ENCODE data around the gene STAG1. TPM values are rescaled to one million over a fixed set of nuclear protein-coding genes. Genes with fewer than 3 reads are reported as not detected.
A peak's percentile ranks its signal among the peaks of the same experiment; 100 is the strongest.
"Not testable (repeated sequence)": the region's sequence is repeated elsewhere in the genome, so short reads cannot be mapped to it uniquely, and the experiment has no call there.

STAG1 gene
- total RNA-seq, 1 experiment from 2014 or later, result 50.6 TPM

DNA sequence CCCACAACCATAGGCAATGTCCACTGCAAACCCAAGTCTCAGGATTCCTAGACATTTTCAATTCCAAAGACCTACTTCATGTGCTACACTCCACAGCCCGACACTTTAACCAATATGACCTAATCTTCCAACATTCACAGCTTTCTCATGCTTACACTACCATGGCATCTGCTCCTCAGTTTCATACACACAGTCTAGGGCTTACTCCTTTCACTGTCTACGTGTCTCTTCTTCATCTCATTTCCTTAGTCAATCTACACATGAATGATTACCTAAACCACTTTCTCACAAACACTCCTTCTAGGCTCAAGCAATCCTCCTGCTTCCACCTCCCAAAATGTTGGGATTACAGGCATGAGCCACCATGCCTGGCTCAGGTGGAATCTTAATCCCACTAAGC, 106.3 kb downstream of the STAG1 start:
- no peak for DNase-seq (ENCODE audit: low spot score)

DNA sequence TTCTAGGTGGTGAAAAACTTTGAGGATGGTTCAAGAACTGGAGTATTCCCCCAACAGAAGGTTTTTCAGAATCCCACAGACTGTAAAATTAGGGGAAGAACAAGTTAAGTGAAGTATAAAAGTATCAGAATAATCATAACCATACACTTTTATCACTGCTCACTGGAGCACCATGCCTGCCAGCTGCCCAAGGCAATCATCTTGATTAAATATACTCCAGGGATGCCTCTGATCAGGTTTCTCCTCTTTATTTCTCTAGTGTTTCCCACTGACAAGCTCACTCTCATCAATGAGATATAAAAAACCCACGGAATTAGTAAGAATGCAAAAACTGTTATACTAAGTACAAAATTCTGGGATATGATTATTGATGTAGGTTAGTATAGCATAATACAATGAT, 108.0 kb downstream of the STAG1 start:
- no peak for DNase-seq (ENCODE audit: low spot score)

DNA sequence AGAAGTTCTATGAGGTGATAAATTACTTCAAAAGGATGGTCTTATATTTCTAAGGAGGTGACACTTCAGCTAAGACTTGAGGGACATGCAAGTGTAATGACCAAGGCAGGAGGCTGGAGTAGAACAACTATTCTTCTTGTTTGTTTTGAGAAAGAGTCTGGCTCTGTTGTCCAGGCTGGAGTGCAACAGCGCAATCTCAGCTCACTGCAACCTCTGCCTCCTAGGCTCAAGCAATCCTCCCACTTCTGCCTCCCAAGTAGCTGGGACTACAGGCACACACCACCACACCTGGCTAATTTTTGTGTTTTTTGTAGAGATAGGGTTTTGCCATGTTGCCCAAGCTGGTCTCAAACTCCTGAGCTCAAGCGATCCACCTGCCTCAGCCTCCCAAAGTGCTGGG, 108.8 kb downstream of the STAG1 start:
- not testable (repeated sequence) for DNase-seq (ENCODE audit: low spot score)

DNA sequence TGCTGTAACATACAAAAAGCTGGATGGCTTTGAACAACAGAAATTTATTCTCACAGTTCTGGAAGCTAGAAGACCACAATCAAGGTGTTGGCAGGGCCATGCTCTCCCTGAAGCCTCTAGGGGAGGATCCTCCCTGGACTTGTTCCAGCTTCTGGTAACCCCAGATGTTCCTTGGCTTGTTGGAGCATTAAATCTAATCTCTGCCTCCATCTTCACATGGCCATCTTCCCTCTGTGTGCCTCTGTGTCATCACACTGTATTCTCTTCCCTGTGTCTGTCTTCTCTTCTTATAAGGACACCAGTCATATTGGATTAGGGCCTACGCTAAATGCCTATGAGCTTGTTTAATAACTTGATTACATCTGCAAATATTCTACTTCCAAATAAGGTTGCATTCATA, 109.5 kb downstream of the STAG1 start:
- DNase-seq (ENCODE audit: low spot score), result no peak

DNA sequence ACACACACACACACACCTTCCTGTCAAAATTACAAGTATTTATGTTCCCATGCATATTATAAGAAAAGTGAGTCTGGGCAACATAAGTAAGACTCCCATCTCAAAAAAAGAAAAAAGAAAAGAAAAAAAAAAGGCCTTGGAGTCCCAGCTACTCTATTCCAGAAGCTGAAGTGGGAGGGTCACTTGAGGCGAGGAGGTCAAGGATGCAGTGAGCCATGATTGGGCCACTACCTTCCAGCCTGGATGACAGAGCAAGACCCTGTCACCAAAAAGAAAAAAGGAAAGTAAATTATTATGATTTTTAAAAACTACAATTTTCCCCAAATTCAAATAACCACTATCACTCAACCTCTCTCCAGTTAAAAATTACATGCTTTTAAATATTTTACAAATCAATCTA, 113.1 kb downstream of the STAG1 start:
- DNase-seq (ENCODE audit: low spot score), result no peak

DNA sequence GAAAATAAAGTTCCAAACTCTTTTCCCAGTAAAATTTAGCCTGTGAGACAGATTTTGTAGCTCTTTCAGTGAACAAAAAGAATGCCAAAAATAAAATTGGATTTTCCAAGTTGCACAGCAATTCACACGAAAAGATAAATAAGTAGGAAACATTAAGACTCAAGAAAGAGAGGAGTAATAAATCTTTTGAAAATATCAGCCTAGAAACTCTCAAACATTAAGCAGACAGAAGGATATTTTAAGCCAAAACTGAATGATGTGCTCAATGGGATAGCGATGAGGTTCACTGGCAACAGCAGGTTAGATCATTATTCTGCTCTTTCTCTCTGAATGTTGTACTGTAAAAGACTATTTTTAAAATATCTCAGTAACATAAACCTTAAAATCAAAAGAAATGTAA, 115.0 kb downstream of the STAG1 start:
- DNase-seq (ENCODE audit: low spot score), result no peak

DNA sequence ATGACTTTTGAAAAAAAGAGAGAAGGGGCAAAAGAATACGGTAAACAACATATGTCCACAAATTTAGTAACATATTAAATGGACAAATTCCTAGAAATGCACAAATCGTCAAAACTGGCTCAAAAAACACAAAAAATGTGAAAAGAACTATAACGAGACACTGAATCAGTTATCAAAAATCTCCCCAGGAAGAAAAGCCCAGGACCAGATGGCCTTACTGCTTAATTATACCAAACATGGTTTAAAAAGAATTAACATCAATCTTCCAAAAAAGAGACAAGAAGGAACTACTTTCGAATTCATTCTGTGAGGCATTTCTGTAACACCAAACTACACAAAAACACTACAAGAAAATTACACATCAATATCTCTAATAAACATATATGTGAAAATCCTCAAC, 117.4 kb downstream of the STAG1 start:
- DNase-seq (ENCODE audit: low spot score), result no peak

DNA sequence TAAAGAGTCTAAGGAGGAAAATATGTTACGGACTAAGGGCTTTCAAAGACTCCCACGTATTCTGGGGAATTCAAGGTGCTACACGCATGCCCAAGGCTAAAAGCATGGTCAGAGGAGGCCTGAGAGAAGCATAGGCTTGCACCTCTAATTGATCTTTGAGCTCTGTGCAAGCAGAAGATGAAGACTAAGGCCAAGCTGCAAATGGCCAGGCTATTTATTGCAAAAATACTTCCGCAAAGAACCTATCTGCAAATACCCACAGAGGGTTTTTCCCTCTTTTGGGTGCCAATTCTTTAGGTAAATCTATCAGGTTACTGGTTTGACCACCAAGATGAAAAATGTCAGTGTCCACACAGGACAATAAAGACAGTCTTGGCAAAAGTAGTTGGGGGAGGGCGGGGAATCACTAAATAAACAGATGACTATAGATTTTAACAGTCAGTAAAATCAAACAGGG, 119.5 kb downstream of the STAG1 start:
- no peak for DNase-seq (ENCODE audit: low spot score)

DNA sequence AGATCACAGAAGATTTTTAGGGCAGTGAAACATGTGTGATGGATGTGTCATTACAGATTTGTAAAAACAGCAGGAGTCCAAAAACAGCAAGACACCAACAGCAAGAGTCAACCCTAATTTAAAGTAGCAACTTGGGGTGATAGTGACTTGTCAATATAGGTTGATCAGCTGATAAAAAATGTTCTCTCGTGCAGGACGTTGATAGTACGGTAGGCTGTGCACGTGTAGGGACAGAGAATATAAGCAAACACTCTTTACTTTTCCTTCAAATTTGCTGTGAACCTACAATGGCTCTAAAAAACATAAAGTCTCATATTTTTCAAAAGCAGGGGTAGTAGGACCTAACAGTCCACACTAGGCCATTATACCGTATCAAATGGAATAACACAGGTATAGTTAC, 120.8 kb downstream of the STAG1 start:
- DNase-seq (ENCODE audit: low spot score), result no peak

DNA sequence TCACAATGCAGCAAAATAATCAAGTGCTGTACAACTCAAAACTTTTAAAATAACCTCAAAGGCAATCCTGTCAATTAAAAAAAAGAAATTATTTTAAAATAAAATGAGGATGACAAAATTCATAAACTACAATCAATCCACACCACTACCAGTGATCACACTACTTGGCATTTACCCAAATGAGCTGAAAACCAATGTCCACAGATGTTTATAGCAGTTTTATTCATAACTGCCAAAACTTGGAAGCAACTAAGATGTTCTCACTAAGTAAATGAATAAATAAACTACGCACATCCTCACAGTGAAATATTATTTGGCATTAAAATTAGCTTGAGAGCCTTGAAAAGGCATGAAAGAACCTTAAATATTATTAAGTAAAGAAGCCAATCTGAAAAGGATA, 121.3 kb downstream of the STAG1 start:
- DNase-seq (ENCODE audit: low spot score), result no peak

DNA sequence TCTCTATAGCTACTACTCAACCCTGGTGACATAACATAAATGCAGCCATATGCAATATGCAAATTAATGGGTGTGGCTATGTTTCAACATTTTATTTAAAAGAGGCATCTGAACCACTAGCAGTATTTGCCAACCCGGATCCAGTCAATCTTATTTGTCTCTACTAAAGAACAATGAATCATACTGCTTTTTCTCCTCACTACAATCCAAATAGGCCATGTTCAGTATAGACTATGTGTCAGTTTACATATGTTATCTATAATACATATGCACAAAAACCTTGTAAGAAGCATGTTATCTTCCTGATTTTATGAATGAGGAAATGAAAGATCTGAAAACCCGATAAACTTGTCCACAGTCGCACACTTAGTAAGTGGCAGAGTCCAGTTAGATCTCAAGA, 125.7 kb downstream of the STAG1 start:
- DNase-seq (ENCODE audit: low spot score), result no peak

DNA sequence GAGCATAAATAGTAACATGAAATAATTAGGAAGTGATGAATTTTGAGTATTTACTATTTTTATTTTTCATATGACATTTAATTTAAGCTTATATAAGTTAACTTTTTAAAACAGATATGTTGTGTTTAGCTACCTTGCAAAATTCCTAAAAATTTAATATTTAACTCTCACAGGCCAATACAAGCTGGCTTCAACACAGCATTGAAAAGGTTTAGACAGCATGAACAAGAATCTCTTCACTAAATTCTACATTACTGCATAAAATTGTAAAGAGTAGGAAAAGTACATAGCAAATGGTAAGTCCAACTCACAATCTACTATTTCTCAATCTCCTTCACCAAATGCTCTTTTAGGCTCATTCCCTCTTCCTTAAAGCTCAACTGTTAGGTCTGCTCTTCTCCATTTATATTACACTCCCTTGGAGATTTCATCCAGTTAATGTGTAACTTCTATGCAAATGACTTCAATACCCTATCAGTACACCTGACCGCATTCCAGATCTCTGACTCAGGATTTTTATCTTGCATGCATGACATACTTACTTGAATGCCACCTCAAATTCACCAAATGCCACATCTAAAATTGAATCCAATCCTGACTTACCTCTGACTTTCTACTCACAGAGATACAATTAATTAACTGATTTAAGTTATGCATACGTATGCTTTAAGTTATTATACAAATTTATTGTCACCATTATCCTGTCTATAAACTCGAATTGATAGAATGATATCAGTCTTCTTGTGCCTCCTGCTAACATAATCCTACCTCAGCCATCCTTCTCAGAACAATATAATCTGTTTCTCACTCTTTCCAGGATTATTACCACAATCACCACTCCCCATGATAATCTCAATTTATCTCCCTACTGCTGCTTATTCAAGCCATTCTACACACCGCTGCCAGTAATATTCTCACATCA, 127.0 kb downstream of the STAG1 start:
- peak; percentile 73 for DNase-seq (ENCODE audit: low spot score)

DNA sequence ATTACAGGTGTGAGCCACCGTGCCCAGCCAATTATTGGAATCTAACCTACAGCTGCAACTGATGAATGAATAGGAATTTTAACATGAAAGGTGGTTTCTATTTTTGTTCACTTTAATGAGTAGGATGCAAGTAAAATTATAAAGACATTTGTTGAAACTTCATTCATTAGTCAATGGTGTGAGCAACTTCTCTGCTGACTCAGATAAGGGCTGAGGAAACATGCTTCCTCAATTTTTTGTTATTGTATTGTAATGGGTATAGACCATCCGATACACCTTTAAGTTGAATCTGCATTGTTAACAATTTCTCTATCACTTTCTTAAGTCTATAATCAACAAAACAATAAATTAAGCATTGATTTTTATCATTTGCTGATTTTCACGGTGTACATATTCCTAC, 127.8 kb downstream of the STAG1 start:
- no peak for DNase-seq (ENCODE audit: low spot score)

DNA sequence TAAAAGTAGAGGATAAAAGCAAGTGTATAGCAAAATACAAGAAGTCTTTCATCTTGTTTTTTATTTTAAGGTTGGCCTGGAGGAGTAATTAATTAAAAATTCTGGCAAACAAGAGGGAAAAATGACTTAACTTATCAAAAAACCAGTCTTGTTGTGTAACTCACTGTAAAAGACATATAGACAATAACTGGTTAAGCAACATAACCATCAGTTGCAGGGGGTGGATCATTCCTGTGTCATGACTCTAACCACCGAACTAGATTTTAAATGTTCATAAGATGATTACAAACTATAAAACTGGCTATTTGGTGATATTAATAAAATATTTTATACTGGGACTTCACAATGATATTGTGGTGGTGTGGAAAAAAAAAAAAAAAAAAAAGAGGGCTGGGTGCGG, 130.6 kb downstream of the STAG1 start:
- DNase-seq (ENCODE audit: low spot score), result no peak

DNA sequence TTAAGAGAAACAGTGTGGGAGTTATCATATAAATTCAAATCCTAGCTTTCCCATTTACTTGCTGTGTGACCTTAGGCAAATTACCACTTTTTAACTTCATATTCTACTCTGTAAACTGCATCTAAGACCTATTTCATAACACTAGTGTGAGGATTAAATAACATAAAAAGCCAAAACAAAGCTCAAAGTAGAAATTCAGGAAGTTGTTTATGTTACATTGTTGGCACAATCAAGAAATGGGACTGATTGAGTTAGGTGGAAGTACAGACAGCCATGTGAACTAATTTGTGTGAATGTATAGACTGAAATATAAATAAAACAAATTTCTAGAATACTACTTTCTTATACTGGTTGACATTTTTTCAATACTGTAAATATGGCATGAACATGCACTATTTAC, 131.7 kb downstream of the STAG1 start:
- DNase-seq (ENCODE audit: low spot score), result no peak

DNA sequence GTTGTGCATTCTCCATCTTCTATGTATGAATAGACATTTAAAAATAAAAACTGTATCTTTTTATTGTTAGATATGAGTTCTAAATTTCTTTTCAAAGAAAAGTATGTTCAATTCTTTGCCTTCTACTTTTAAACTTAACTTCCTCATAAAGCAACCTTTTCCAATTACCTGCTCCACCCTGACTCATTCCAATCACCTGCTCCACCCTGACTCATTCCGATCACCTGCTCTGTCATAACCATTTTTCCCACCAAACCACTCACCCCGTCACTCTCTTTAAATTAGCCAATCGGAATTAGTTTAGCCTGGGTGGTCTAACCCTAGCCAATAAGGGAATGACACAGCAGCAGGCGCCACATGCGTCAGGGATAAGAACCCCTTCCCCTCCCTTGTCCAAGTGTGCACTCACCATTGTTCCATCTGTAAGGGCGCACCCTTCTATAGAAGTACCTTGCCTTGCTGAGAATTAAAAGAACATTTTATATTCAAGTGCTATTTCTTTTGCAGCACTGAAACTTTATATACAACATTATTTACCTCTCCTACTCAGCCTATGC, 134.1 kb downstream of the STAG1 start:
- DNase-seq (ENCODE audit: low spot score), result not testable (repeated sequence)

DNA sequence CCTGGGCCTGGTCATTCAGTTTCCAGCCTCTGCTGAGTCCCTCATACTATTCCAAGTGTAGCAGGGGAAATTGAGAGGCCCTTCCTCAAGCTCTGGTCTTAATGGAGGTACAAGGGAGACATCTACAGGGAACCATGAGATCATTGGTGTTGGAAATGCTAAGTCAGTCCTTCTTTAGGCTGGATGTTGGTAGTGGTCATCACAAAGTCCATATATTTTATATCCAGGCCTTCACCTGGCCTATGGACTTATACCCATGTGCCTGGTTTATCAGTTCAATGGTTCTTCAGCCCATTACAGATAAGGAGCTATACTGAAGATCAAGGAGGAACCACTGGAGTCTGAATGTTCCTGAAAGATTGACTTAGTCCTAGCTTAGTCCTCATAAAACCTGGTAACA, 135.0 kb downstream of the STAG1 start:
- no peak for DNase-seq (ENCODE audit: low spot score)

DNA sequence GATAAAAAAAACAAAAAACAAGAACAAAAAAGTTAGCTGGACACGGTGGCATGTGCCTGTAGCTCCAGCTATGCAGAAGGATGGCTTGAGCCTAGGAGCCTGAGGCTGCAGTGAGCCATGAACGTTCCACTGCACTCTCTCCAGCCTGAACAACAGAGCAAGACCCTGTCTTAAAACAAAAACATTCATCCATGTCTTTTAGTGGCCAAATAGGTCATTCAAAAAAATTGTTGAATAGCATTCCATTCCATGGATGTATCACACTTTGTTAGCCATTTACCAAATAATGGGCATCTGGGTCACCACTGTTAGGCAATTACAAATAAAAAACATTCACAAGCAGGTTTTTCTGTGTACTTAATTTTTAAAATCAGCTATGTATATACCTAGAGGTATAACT, 139.7 kb downstream of the STAG1 start:
- DNase-seq (ENCODE audit: low spot score), result no peak

DNA sequence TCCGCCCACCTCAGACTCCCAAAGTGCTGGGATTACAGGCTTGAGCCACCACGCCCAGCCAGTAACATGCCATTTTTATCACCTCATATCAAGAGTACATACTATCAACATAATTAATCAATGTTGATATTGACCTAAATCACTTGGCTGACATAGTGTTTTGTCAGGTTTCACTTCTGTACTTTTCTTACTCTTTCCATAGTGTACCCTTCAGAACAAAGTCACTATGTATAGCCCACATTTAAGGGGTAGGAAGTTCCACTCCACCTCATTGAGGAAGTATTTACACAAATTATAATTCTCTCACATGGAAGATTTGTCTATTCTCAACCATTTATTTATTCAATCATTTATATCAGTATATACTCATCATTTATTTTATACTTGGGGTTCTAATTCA, 145.2 kb downstream of the STAG1 start:
- no peak for DNase-seq (ENCODE audit: low spot score)

DNA sequence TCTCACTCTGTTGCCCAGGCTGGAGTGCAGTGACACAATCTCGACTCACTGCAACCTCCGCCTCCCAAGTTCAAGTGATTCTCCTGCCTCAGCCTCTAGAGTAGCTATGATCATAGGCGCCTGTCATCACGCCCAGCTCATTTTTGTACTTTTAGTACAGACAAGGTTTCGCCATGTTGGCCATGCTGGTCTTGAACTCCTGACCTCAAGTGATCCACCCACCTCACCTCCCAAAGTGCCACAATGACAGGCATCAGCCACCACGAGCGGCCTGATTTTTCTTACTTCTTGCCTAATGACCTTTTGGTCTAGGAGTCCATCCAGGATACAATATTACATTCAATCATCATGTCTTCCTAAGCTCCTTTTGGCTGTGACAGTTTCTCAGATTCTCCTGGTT, 146.0 kb downstream of the STAG1 start:
- not testable (repeated sequence) for DNase-seq (ENCODE audit: low spot score)

DNA sequence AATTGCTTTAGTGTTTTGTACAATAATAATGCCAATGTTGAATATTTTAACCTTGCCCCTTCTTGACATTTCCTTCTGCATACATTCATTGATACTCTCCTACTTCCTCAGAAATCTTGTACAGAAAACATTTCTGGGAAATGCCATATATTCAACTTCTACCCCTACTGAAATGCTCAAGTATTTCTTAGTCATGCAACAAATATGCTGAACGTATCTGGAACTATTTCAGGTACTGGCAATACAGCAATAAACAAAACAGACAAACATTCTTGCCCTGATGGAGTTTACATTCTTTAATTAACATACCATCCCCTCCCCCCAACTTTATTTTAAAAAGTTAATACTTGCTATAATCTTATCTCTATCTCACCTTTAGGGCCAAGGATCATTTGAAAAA, 147.2 kb downstream of the STAG1 start:
- DNase-seq (ENCODE audit: low spot score), result no peak

DNA sequence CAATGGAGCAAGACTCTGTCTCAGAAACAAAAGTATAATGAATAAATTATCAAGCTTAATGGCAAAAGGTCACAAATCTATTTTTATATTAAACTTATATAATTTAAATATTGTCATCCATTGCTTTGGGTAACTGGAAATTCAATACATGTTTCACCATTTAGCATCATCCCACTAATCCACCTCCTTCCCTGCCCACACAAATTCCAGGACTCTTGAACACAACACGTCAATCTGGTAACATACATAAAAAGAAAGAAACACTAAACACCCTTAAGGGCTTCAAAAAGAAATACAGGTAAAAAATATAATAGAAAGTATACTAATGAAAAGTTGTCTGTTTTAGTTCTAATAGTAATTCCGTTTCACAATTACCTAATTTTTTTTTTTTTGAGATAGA, 149.4 kb downstream of the STAG1 start:
- DNase-seq (ENCODE audit: low spot score), result no peak

DNA sequence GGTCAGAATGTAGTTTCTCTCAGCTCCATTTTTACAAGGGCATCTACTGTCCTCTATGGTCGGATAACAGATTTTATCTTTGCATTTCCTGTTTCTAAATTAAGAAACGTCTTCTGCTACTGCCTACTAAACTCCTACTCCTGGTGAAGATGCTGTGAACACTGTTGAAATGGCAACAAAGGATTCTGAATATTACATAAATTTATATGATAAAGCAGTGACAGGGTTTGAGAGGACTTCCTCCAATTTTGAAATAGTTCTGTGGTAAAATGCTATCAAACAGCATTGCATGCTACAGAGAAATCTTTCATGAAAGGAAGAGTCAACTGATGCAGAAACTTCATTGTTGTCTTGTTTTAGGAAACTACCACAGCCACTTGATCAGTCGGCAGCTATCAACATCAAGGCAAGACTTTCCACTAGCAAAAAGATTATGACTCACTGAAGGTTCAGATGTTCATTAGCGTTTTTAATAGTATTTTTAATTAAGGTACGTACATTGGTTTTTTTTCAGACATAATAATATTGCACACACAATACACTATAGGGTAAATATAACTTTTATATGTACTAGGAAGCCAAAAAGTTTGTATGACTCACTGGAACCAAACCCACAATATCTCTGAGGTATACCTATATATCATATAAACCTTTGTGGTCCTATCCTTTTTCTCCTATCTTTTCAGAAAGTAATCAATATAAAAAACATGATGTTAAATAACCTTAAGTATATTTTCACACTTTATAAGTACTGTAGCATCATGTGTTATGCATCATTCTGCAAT, 156.1 kb downstream of the STAG1 start:
- DNase-seq (ENCODE audit: low spot score), result no peak

Measured in A172 (cell line).